Transverse colon (tissue), 4 donors: ENCODE measurements around the gene FAM174C.

Experiments
- CTCF ChIP-seq, 5 experiments: fragments of 200-600 bp in 3 of 5; fragments of 450-650 bp in 2 of 5; sonication (generic) in 3 of 5; IDR thresholded peaks; 1 replicate in 2 of 5; 2 replicates in 3 of 5; pipeline ENCODE4 v1.5.1; 2016 to 2017; ENCODE audit warnings: antibody characterized with exemption in 5 of 5, inconsistent platforms in 3 of 5, mild to moderate bottlenecking in 2 of 5, moderate library complexity in 1 of 5
- EP300 ChIP-seq: sonication (generic); formaldehyde crosslinking; IDR thresholded peaks from one replicate; pipeline ENCODE4 v1.6.1; 2017; ENCODE audit warnings: antibody characterized with exemption, low read depth
- POLR2A ChIP-seq: fragments of 450-650 bp; IDR thresholded peaks from one replicate; pipeline ENCODE4 v1.6.1; 2016; ENCODE audit warnings: antibody characterized with exemption, mild to moderate bottlenecking, moderate library complexity
- POLR2AphosphoS5 ChIP-seq, 3 donors: sonication (generic); formaldehyde crosslinking; IDR thresholded peaks; one replicate each; pipeline ENCODE4 v1.6.1; 2016; ENCODE audit warnings: antibody characterized with exemption in 3 of 3

- TF ChIP-seq EP300 (no peak), CTCF (IDR thresholded peaks at IDR 0.05) (no peak), POLR2A (no peak), POLR2AphosphoS5 (IDR thresholded peaks at IDR 0.05) (no peak)
These were observed 47.0 kb upstream of the FAM174C start for GRCh38 chr19:1228161-1228957.
